Coronary artery (tissue), 2 donors: ENCODE results near the gene NCKAP5.
A peak's percentile ranks its signal among the peaks of the same experiment; 100 is the strongest.

Experiments used
- DNase-seq: peaks from one replicate; pipeline ENCODE4 v3.0.0-alpha.2; 2017; ENCODE audit warnings: low spot score
- H3K27ac ChIP-seq, 2 donors: fragments of 200-600 bp; sonication (generic); one replicate each; pipeline ENCODE4 v1.5.1; 2016 to 2019
- H3K4me3 ChIP-seq: fragments of 200-600 bp; sonication (generic); 2 replicates; pipeline ENCODE4 v1.5.1; 2016; ENCODE audit warnings: mild to moderate bottlenecking, moderate library complexity
- TF ChIP-seq, protein P1 (sequence below): fragments of 200-600 bp; sonication (generic); IDR thresholded peaks from one replicate; pipeline ENCODE4 v1.5.1; 2019; ENCODE audit warnings: antibody characterized with exemption

Gene NCKAP5

GRCh38 chr2:132671151-132671835 lies 897.0 kb downstream of the NCKAP5 start:
- H3K27ac ChIP-seq, result no peak overlapping the region
- TF ChIP-seq, protein P1, sequence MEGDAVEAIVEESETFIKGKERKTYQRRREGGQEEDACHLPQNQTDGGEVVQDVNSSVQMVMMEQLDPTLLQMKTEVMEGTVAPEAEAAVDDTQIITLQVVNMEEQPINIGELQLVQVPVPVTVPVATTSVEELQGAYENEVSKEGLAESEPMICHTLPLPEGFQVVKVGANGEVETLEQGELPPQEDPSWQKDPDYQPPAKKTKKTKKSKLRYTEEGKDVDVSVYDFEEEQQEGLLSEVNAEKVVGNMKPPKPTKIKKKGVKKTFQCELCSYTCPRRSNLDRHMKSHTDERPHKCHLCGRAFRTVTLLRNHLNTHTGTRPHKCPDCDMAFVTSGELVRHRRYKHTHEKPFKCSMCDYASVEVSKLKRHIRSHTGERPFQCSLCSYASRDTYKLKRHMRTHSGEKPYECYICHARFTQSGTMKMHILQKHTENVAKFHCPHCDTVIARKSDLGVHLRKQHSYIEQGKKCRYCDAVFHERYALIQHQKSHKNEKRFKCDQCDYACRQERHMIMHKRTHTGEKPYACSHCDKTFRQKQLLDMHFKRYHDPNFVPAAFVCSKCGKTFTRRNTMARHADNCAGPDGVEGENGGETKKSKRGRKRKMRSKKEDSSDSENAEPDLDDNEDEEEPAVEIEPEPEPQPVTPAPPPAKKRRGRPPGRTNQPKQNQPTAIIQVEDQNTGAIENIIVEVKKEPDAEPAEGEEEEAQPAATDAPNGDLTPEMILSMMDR, result no peak
- no peak for DNase-seq
- H3K4me3 ChIP-seq, result peak overlapping the region; percentile 67

DNA sequence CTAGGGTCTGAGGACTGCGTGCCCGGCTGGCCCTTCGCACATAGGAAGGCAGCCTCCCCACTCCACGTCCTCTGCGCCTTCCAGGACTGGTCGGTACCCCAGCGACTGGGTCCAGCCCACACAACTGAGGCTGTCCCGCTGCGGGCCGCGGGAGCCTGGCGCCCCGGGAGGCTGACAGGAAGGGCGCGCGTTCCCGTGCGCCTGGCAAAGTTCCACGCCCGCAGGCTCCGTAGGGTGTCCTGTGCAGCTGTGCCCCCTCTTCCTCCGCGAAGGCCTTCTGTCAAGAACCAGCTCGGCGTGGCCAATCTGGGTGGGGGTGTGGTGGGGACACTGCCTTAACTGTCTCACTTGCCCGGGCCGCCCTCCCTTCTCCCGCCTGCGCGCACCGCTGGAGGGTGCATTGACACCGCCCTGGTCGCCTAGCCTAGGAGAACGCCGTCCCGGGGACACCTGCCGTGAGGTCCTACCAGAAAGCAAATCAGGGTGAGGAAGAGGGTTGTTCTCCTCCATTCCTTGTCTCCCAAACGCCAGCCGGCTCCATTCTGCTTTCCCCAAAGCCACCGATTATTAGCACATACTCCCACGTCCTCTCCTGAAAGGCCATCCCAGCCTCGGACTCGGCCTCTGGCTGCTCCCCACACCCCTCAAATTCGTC lies 897.6 kb downstream of the NCKAP5 start:
- no peak for DNase-seq
- TF ChIP-seq, protein P1, result no peak
- Histone ChIP-seq H3K27ac (no peak overlapping the region), H3K4me3 (peak overlapping the region; percentile 67)

DNA sequence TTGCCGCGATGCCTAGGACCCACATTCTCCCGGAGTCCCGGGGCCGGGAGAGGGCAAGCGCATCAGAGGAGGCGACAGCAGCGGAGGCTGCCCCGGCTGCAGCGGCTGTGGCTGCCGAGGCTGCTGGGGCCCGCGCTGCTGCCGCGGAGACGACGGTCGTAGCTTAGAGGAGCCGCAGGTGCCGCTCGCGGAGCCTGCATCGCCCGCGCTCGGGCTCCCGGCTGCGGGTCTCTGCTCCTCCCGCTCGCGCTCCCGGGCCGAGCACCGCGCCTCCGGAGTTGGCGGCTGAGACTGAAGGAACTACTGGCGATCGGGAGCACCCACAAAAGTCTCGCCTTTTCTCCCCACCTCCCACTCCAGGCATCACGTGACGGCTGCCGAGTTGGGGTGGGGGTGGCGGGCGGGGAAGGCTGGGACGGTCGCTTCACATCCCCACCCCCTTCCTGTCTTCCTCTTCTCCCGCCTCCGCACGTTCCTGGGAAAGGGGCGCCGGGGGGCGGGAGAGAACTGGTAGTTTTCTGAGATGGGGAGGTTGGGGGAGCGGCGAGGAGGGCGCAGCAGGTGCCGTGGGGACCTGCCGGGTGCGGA lies 898.3 kb downstream of the NCKAP5 start, which contains the start of gene LYPD1:
LYPD1 (minus strand) TSS at position 298 of the 588 bp plus-strand sequence; CDS start at position 25, 273 bp downstream.
- Histone ChIP-seq H3K27ac (no peak within 1 kb of the TSS), H3K4me3 (peak within 1 kb of the TSS; percentile 67)
- TF ChIP-seq, protein P1, result no peak
- DNase-seq, result no peak

GRCh38 chr2:132668987-132669907 lies 899.0 kb downstream of the NCKAP5 start:
- H3K27ac ChIP-seq, result no peak overlapping the region
- no peak for DNase-seq
- H3K4me3 ChIP-seq, result peak overlapping the region; percentile 67
- TF ChIP-seq, protein P1, result no peak

DNA sequence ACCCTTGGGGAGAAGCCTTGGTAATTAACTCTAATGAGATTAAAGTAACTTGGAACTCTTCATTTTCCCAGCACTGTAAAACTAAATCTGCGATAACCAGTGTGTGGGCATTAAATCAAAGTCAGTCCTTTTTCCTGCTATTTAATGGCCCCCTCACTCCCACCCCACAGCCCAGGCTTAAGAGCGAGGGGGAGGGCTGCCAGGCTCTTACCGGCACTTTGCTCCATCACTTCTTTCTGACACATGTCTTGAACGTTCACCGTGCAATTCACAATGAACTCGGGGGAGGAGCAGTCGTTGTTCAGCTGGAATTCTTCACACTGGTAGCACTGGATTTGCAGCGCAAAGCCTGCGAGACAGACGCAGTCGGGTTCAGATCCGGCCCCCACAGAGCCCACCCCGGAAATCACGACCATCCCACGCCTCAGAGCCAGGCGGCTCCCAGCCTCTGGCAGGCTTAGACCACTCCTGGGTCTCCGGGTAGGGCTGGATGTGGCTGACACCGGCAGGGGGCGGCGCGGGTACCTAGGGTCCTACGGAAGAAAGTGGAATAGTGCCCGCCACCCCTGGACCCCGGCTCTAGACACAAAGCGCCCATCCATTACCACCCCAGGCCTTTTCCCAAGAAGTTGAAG lies 900.0 kb downstream of the NCKAP5 start:
- Histone ChIP-seq H3K4me3 (no peak overlapping the region), H3K27ac (no peak overlapping the region)
- no peak for DNase-seq
- TF ChIP-seq, protein P1, result no peak

DNA sequence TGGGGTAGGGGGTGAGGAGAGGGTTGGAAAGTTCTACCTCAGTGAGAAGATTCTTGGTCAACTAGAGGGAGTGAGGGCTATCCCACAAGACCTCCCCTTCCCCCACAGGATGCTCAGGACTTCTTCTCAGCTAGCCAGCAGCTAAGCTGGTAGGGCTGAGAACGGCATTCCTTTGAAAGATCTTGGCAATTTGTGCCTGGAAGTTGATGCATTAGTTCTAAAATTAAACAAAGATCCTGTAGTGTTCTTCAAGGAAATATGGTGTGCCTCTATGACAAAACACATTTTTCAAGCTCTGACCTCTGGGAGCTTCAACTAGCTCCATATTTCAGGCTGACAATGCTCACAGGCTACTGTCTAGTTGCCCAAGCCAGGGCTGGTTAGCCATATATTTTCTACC lies 900.6 kb downstream of the NCKAP5 start:
- no peak for DNase-seq
- TF ChIP-seq, protein P1, result no peak
- Histone ChIP-seq H3K4me3 (no peak overlapping the region), H3K27ac (no peak overlapping the region)
